Testis (tissue), 3 donors: ENCODE measurements around the gene CREBBP. TPM values are rescaled to one million over a fixed set of nuclear protein-coding genes. Genes with fewer than 3 reads are reported as not detected.

Source experiments
- DNase-seq: peaks from one replicate; pipeline ENCODE4 v3.0.0-alpha.2; 2019
- H3K27ac ChIP-seq, 2 donors: fragments of 200-600 bp; sonication (generic); one replicate each; pipeline ENCODE4 v1.5.1; 2019
- H3K27me3 ChIP-seq: fragments of 200-600 bp; sonication (generic); one replicate; pipeline ENCODE4 v1.5.1; 2019
- H3K36me3 ChIP-seq: fragments of 200-600 bp; sonication (generic); one replicate; pipeline ENCODE4 v1.5.1; 2017; ENCODE audit warnings: low read depth; ENCODE audit errors: missing control alignments
- H3K4me1 ChIP-seq: fragments of 200-600 bp; sonication (generic); one replicate; pipeline ENCODE4 v1.5.1; 2019
- H3K4me3 ChIP-seq, 2 donors: fragments of 200-600 bp; sonication (generic); one replicate each; pipeline ENCODE4 v1.5.1; 2017 to 2019
- H3K9me3 ChIP-seq: fragments of 200-600 bp; sonication (generic); one replicate; pipeline ENCODE4 v1.5.1; 2017
- CTCF ChIP-seq, 3 experiments: fragments of 450-650 bp in 2 of 3; fragments of 200-600 bp in 1 of 3; sonication (generic) in 1 of 3; IDR thresholded peaks; one replicate each; pipeline ENCODE4 v1.5.1; 2016 to 2019; ENCODE audit warnings: antibody characterized with exemption in 3 of 3, mild to moderate bottlenecking in 2 of 3, moderate library complexity in 1 of 3
- POLR2A ChIP-seq: fragments of 450-650 bp; IDR thresholded peaks from one replicate; pipeline ENCODE4 v1.6.1; 2017; ENCODE audit warnings: antibody characterized with exemption, mild to moderate bottlenecking, moderate library complexity
- WGBS, 2 donors: methylation state at CpG; one replicate each; pipeline ENCODE4 v1.1.5; 2018; 5-methylcytosine and 5-hydroxymethylcytosine counted together
- intact Hi-C: fragments of 100-400 bp; cut with DNase I; formaldehyde crosslinking; loops from one replicate; pipeline ENCODE4 v1.15.1; 2023; ENCODE audit warnings: low total_unique reads
- polyA plus RNA-seq: library from polyadenylated mRNA; stranded (reverse); fragments of 350-450 nt; fragmentation: Illumina TruSeq; extraction: RNeasy Lipid Tissue Mini Kit (QIAGEN cat#74804); gene quantifications from one replicate; pipeline ENCODE4 v1.2.3, GENCODE V29; 2014; ENCODE audit warnings: low read depth, low replicate concordance; ENCODE audit not compliant: insufficient read depth
- total RNA-seq, 2 donors: library from RNA; depleted of rRNA; stranded (reverse); fragments of >200 nt; gene quantifications; one replicate each; pipeline ENCODE4 v1.2.3, GENCODE V29; 2016

CREBBP gene
- total and polyA plus RNA-seq, 3 donors from 2014 or later = 86.0 to 185 (median 141) TPM

GRCh38 chr16:3866703-3867431 lies 13.6 kb downstream of the CREBBP start:
- Histone ChIP-seq H3K27me3 (no peaks in the 10 kb centered on the region), H3K27ac (no peak overlapping the region), H3K9me3 (no peaks in the 10 kb centered on the region), H3K4me3 (no peak overlapping the region), H3K36me3 (no peaks in the 10 kb centered on the region), H3K4me1 (peaks cover 32% of the 10 kb centered on the region)
- whole genome bisulfite sequencing, 2 donors = 82 to 88% methylated on average over 4 of the region's 4 CpGs
- intact Hi-C loops = no loop called here
- TF ChIP-seq CTCF (IDR thresholded peaks at IDR 0.05) (no peak), POLR2A (no peak)
- no peak for DNase-seq

GRCh38 chr16:3865241-3865640 lies 15.3 kb downstream of the CREBBP start:
- 69 to 78% methylated on average over 3 of the region's 3 CpGs for WGBS, 2 donors
- TF ChIP-seq CTCF (IDR thresholded peaks at IDR 0.05) (no peak), POLR2A (no peak)
- intact Hi-C loops = no loop called here

GRCh38 chr16:3864562-3864961 lies 16.0 kb downstream of the CREBBP start:
- H3K27ac ChIP-seq = no peak overlapping the region
- no peak for DNase-seq
- no peaks in the 10 kb centered on the region for H3K9me3 ChIP-seq
- intact Hi-C loops = no loop called here
- 74 to 89% methylated on average over 5 of the region's 5 CpGs for WGBS, 2 donors
- no peaks in the 10 kb centered on the region for H3K36me3 ChIP-seq
- no peak for TF ChIP-seq CTCF (IDR thresholded peaks at IDR 0.05)
- TF ChIP-seq POLR2A = no peak
- H3K4me3 ChIP-seq = no peak overlapping the region
- H3K27me3 ChIP-seq = no peaks in the 10 kb centered on the region
- peaks cover 23% of the 10 kb centered on the region for H3K4me1 ChIP-seq

More at GRCh38 chr16:3865241-3865640, 15.3 kb downstream of the CREBBP start:
- Histone ChIP-seq H3K4me3 (no peak overlapping the region), H3K27me3 (no peaks in the 10 kb centered on the region), H3K27ac (no peak overlapping the region), H3K4me1 (peaks cover 23% of the 10 kb centered on the region), H3K36me3 (no peaks in the 10 kb centered on the region), H3K9me3 (no peaks in the 10 kb centered on the region)
- no peak for DNase-seq

- Histone ChIP-seq H3K36me3 (no peaks in the 10 kb centered on the region), H3K9me3 (no peaks in the 10 kb centered on the region), H3K4me3 (no peak overlapping the region), H3K27me3 (no peaks in the 10 kb centered on the region), H3K27ac (no peak overlapping the region), H3K4me1 (peaks cover 24% of the 10 kb centered on the region)
- TF ChIP-seq POLR2A (no peak), CTCF (IDR thresholded peaks at IDR 0.05) (no peak)
- intact Hi-C loops = no loop called here
- 29% methylated on average over 5 of the region's 5 CpGs; no CpG with 5 or more reads in 1 of the 2 donors for WGBS, 2 donors
- DNase-seq = no peak
These were observed 16.9 kb downstream of the CREBBP start for GRCh38 chr16:3863587-3863986.
